Measurements from ENCODE around the gene TBX3.

The TBX3 gene

DNA sequence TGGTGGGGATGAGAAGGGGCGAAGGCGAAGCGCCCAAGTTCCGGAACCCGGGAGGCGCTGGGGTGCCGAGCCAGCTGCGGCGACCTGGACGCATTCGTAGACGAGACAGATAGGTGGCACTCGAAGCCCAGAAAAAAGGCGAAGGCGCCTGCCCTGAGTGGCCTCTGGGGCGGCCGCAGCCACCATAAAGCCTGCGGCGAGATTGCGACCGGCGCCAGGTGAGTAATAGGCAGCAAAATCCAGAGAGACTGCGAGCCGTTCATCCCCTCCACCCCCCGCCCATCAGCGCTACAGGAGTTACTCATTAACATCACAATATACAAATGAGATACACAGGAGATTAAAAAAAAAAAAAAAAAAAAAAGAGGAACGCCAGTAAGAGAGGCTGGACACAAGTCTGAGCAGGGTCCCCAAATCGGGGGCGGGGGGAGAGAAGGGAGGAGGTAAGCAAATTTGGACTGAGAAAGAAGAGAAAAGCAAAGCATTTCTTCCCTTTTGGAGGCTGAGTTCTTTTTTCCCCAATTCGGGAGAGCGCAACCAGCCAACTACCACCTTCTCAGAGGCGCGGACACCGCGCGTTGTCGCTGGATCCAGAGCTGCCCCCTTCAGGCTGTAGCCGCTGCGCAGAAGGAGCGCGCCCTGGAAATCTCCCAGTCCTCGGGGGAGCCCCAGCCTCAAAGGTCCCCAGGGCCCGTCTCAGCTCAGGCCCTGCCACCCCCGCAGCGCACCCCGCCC lies 15.7 kb downstream of the TBX3 start:
- no peak for DNase-seq (ENCODE audit: low spot score)

GRCh38 chr12:114667669-114668150 lies 16.3 kb downstream of the TBX3 start:
- DNase-seq (ENCODE audit: low spot score), result no peak

- no peak for DNase-seq (ENCODE audit: low spot score)
Measured at GRCh38 chr12:114666746-114667668, 17.0 kb downstream of the TBX3 start.

- no peak for DNase-seq (ENCODE audit: low spot score)
Measured at GRCh38 chr12:114665411-114666260, 18.3 kb downstream of the TBX3 start.

DNA sequence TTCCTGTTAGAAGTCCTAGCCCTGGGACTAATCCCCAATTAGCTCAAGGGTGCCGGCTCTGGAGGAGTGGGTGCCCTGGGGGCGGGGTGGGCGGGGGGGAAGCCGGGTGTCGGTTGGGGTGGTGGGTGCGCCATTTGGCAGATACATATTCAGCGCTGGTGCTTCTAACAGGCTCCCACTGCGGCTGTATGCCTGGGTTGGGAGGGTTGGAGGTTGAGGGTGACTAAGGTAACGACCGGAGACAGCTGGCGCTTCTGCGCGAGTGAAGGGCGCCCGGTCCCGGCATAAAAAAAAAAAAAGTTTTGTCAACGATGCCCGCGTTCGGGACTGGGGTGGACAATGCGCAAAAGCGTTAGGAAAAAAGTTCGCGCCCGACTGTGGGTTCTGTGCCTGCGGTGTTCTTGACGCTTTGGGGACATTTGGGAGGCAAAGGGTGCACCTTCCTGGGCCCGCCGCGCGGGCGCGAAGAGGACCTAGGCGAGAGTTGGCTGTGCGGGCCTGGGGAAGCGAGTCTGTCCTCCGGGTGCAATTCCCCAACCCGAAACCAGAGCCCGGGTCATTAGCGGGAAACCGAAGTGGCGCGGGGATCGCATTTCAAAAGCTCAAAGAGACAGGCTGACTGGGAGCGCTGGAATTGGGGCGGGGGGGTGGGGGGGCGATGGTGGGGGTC lies 19.2 kb downstream of the TBX3 start:
- DNase-seq (ENCODE audit: low spot score), result no peak

DNA sequence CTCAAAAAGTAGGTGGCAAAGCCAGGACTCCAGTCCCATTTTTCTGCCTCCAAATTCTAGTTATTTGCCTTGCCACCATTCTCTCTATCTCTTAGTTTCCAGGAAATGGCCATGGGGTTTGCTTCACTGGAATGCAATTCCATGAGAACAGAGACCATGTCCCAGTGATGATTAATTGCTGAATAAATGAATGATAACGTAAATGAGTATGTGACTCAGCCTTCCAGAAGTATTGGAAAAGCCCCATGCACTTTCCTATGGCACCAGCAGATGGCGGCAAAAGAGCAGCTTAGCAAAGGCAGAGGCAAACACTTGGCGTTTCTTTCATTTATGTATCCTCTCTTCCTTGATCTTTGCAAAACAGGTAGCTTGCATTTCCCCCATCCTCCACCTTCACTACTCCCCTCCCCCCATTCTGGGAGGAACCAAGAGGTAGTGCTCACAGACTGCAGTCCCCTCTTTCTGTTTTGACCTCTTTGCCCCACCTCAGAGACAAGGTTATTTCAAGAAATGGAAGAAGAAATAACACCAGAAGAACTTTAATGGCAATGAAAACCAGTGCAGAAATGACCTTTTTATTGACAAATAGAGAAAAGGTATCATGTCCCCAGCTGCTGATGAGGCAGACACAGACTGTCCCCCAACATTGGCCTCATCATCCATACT lies 21.3 kb downstream of the TBX3 start:
- DNase-seq (ENCODE audit: low spot score), result peak; percentile 38

GRCh38 chr12:114661245-114661644 lies 22.7 kb downstream of the TBX3 start:
- no peak for DNase-seq (ENCODE audit: low spot score)

DNA sequence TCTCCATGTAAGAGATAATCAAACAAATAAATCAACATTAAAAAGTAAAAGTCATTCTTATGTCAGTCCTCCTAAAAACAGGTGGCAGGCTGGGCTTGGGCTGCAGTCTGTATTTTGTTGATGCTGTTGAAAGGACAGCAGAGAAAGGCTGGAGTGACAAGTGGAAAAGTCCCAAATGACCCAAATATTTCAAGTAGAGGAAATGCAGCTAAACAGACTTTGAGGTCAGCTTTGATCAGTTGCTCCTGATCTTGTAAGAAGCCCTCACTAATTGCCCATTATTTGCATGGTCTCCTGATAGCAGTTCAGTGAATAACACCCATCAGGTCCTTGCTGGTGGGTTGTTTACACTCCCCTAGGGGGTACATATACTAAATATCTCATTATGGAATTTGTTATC lies 24.9 kb downstream of the TBX3 start:
- no peak for DNase-seq (ENCODE audit: low spot score)

DNA sequence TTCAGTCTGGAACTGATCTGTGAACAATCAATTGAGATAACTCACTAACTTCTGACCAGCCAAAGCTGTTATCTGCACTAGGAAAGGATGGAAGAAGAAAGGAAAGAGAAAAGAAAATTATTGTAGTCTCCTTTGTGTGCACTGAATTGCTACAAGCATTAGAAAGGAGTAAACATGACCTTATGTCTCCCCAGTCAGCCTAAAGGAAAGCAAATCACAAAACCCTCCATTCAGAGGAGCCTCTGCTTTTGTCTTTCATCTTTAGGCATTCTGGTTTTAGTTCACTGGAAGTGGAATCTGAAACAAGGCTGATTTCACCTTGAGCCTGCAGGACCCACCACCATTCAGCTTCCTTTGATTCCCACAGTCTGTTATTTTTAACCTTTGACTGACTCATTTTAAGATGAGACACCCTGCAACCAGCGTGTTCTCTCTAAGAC lies 26.0 kb downstream of the TBX3 start:
- DNase-seq (ENCODE audit: low spot score), result no peak

GRCh38 chr12:114657597-114657920 lies 26.4 kb downstream of the TBX3 start:
- no peak for DNase-seq (ENCODE audit: low spot score)

- DNase-seq (ENCODE audit: low spot score), result no peak
Measured at GRCh38 chr12:114656906-114657596, 26.9 kb downstream of the TBX3 start.

DNA sequence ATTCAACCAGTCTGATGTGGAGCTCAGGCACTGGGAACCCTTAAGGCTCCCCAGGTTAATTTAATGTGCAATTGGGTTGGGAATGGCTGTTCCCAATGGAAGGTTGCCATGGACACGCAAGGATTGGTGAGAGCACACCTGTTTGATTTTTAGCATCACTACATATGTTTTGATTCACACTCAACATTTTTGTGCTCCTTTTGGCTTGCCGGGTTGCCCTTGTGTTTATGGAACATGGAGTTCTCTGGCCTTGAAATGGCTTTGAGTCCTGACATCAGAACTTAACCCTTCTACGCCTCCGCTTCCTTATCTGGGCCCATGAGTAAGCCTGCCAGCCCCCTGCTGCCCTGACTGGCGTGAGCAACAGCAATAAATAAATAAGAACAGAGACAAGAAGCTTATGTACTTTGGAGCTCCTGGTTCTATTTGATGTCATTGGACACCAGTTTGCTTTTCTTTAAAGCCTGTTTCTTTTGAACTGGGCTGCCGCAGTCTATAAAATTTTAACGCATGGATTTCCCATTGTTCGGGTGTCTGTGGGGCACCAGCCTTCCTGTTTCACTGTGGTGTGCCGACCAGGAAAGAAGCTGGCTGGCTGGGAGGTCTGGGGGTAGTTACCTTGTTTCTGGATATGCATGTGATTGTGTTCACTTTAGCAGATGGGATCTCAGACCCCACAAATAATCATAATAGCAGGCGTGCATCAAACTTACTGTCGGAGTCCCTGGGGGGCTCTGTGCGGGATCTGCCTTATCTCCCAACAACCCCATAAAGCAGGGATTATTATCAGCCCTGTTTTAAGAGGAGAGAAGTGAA lies 27.8 kb downstream of the TBX3 start:
- DNase-seq (ENCODE audit: low spot score), result no peak

GRCh38 chr12:114649585-114649984 lies 34.4 kb downstream of the TBX3 start:
- DNase-seq (ENCODE audit: low spot score), result no peak

- DNase-seq (ENCODE audit: low spot score), result no peak
Measured at GRCh38 chr12:114648711-114649110, 35.3 kb downstream of the TBX3 start.

- no peak for DNase-seq (ENCODE audit: low spot score)
Measured at GRCh38 chr12:114638790-114639435, 45.1 kb downstream of the TBX3 start.

GRCh38 chr12:114636723-114637480 lies 47.1 kb downstream of the TBX3 start:
- DNase-seq (ENCODE audit: low spot score), result no peak

- DNase-seq (ENCODE audit: low spot score), result no peak
Measured at GRCh38 chr12:114631242-114631641, 52.7 kb downstream of the TBX3 start.

DNA sequence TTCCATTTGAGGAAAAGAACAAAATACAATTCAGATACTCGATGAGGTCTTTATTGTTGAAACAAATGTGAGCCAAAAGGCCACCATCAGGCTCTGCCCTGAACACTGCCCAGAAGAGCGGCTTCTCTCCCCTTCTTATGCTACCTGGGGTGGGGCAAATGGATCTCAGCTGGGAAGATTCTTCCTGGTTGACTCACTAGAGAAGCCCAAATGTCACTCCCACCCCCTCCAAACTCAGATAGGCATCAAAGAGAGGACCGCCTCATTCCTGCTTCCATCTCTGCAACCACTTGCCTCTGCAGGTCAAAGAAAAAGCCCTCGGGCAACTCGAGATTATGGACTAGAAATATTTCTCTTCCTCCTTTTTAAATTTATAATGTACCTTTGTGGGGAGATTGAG lies 55.8 kb downstream of the TBX3 start:
- DNase-seq (ENCODE audit: low spot score), result no peak

Measured in hematopoietic multipotent progenitor cell treated with erythropoietin and hydrocortisone succinate and interleukin-3 and kit ligand, for 15 days (in vitro differentiated cells).